RPMI8226 (cell line): ENCODE data around the gene PRRT3.
"Not testable (repeated sequence)": the region's sequence is repeated elsewhere in the genome, so short reads cannot be mapped to it uniquely, and the experiment has no call there.

Experiments used
- DNase-seq: peaks from one replicate; pipeline ENCODE4 v3.0.0-alpha.2; 2015

PRRT3 gene

DNA sequence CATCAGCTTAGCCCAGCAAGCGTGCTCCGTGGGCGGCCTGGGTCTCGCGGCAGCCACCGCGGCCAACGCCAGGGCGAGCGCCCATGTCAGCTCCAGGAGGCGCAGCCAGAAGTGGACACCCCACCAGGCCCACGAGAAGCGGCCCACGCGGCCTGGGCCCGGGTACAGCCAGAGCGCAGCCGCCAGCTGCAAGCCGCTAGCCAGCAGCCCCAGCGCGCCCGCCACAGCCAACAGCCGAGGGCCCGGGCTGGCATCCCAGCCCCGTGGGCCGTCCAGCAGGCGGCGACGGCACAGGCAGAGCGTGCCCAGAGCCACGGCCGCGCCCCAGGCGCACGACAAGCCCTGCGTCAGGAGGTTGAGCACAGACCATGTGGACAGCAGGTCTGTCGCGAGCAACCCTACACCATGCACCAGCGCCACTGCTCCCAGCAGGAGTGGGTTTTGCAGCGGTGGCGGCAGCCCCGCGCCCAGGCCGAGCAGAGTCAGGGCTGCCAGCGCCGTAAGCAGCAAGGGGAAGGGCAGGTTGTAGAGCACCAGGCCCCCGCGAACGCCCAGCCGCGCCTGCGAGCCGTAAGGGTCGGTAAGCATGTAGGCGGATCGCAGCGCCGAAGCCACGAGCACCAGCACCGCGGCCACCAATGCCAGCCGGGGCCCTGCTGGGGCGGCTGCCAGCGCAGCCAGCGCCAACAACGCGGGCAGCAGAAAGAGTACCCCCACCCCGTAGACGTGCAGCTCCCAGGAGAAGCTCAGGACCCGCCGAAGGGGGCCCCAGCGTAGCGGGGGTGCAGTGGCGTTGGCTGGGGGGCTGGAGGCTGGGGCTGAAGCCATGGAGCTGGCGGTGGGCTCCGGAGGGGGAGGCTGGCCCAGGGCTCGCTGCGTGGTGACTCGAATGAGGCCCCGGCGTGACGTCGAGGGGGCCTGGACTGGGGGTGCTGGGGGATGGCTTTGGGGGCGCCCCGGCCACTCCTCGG is 4.9 kb downstream of the PRRT3 start:
- DNase-seq: no peak

DNA sequence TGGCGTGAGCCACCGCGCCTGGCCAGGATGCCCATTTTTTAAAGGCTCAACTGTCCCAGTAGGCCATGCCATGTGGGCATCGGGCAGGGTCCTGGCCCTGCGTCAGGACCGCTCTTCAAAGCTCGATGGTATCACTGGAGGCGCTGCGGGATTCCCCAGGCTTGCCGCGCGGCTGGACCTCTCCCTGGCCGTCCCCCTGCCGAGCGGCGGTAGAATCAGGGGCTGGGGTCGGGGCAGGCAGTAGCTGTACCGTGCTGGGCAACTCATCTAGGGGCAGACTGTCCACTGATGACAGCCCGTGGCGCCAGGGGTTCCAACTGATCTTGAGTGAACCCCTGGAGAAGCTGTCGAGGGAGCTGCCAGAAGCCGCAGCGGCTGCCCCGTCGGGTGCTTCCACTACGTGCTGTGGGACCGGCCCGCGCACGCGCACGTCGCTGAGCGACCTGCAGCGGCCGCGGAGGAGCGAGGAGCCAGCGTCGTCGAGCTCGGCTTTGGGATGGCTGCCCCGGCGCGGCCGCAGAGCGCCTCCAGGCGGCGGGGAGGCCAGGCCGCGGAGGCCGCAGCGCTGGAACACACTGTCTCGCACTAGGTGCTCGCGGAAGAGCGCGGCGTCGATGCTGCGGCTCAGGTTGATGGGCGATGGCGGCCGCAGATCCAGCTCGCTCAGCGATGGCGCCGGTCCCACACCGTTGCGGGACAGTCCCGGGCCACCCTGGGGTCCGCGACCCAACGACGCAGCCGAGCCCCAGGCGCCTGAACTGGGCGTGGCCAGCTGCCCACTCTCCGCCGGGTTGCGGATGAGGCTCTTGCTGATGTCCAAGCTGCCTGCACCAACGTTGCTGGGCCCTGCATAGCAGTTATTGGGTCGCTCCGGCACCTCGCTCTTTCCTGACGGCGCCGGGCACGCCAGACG is 5.8 kb downstream of the PRRT3 start:
- DNase-seq: peak; percentile 79

- DNase-seq: no peak
These were observed 6.8 kb downstream of the PRRT3 start for GRCh38 chr3:9945358-9945757.

DNA sequence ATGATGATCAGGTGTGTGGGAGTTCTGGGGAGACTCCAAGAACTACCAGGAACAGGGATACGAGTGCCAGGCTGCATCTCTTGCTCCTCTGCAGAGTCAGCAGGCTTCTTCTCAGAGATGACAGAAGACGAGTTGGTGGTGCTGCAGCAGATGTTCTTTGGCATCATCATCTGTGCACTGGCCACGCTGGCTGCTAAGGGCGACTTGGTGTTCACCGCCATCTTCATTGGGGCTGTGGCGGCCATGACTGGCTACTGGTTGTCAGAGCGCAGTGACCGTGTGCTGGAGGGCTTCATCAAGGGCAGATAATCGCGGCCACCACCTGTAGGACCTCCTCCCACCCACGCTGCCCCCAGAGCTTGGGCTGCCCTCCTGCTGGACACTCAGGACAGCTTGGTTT is 7.9 kb downstream of the PRRT3 start:
- DNase-seq: no peak

- DNase-seq: no peak
These were observed 9.1 kb downstream of the PRRT3 start for GRCh38 chr3:9942934-9943690.

DNA sequence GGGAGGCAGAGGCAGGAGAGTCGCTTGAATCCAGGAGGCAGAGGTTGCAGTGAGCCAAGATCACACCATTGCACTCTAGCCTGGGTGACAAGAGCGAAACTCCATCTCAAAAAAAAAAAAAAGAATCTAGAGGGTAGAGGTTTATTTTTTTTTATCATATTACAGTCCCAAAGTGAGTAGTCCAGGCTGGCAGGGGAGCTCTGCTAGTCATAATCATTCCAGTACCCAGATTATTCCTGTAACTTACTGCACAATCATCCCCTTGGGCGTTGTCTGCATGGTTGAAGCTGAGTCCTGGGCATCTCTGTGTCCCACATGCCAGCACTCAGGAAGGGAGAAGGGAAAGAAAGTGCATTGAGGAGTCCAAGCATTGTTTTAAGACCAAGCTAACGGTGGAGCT is 10.0 kb downstream of the PRRT3 start:
- no peak for DNase-seq

DNA sequence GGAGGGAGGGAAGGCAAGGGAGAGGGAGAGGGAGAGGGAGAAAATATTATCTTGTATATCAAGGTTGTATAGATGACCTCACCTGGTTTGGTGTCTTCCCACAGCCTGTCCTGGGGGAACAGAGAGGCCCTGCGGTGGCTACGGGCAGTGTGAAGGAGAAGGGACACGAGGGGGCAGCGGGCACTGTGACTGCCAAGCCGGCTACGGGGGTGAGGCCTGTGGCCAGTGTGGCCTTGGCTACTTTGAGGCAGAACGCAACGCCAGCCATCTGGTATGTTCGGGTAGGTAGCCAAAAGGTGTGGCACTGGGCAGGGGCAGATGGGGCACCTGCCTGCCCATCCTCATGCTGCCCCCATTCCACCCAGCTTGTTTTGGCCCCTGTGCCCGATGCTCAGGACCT is 11.5 kb downstream of the PRRT3 start:
- no peak for DNase-seq

- DNase-seq: not testable (repeated sequence)
These were observed 12.3 kb downstream of the PRRT3 start for GRCh38 chr3:9939906-9940305.

GRCh38 chr3:9938966-9939365 is 13.2 kb downstream of the PRRT3 start:
- DNase-seq: no peak

DNA sequence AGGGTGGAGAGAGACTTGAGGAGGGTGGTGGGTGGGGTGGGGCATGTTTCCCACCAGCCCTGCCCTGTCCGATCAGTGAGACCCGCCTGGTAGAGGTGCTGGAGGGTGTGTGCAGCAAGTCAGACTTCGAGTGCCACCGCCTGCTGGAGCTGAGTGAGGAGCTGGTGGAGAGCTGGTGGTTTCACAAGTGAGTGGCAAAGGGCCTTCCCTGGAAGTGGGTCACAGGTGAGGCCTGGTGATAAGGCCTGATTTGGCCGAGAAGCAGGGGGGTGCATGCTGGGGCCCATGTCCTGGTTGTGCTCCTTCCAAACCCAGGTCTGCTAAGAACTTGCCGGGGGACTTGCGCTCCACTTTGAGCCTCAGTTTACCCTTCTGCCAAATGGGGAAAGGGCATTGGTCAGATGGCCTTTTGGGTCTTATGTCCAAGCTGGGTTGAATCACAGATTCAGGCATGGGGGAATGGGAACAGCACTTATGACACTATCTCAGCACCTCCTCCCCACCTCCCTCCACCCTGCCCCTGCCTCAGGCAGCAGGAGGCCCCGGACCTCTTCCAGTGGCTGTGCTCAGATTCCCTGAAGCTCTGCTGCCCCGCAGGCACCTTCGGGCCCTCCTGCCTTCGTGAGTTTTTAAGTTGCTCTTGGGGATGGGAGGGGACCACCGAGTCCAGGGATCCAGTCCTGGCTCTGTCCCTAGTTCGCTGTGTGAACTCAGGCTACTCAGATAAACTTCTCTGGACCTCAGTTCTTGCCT is 14.5 kb downstream of the PRRT3 start:
- DNase-seq: no peak

DNA sequence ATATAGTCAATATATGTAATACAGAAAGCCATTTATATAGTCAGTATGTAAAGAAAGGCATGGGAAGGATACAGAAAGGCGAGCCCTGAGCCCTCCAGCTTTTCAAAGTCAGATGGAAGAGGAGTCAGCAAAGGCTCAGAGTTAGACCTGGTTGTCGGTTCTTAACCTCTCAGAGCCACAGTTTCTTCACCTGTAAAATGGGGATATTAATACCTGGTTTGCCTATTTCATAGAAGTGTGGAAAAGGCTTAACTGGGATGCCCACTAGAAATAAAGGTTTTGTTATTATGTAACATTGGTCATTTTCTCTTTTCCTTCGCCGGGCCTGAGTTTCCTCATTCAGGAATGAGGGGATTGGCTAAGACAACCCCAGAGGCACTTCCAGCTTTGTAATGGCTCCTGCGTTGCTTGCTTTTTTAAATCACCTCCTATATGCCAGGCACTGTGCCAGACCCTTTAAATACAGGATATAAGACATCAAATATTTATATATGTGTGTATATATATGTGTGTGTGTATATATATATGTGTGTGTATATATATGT is 16.2 kb downstream of the PRRT3 start:
- no peak for DNase-seq

DNA sequence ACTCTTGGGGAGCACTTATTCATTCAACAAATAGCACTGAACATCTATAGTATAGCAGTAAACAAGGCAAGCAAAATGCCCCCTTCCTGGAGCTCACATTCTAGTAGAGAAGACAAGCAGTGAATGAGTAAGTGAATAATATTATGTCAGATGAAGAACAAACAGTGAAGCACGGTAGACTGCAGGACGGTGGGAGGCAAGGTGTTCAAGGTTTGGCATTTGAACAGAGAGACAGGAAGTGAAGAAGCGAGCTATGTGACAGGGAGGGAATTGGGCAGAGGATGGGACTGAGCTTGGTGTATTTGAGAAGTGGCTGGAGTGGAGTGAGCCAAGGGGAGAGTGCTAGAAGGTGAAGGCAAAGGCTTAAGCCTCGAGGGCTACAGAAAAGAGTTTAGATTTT is 17.2 kb downstream of the PRRT3 start:
- no peak for DNase-seq

GRCh38 chr3:9934235-9934621 is 18.0 kb downstream of the PRRT3 start:
- peak; percentile 49 for DNase-seq

DNA sequence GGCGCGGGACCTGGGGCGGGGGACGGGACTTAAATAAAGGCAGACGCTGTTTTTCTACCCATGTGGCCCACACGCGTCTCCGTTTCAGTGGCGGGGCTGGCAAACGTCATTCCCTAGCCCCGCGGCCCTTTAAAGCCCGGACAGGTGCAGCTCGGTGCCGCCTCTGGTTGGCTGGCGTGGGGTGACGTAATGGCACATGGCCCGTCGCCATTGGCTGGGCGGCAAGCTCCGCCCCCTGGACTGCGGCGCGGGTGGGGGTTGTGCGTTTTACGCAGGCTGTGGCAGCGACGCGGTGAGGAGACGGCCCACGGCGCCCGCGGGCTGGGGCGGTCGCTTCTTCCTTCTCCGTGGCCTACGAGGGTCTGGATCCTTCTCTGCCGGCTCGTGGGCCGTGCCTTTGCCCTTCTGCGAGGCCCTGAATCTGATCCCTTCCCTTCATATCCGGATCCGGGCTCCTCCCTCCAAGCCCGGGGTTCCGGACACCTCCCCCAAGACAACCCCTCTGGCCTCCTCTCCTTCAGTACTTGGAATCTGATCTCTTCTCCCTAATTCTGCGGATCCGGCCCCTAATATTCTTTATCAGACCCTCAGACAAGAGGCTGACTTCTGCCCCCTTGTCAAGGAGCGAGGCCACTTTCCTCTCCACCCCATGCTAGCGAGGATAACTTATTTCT is 18.5 kb downstream of the PRRT3 start, which contains the start of gene CRELD1:
Gene CRELD1, plus strand, starts transcription at position 274 of the 674 bp plus-strand sequence. CDS start 605 bp downstream, outside the sequence.
- DNase-seq: peak; percentile 97

DNA sequence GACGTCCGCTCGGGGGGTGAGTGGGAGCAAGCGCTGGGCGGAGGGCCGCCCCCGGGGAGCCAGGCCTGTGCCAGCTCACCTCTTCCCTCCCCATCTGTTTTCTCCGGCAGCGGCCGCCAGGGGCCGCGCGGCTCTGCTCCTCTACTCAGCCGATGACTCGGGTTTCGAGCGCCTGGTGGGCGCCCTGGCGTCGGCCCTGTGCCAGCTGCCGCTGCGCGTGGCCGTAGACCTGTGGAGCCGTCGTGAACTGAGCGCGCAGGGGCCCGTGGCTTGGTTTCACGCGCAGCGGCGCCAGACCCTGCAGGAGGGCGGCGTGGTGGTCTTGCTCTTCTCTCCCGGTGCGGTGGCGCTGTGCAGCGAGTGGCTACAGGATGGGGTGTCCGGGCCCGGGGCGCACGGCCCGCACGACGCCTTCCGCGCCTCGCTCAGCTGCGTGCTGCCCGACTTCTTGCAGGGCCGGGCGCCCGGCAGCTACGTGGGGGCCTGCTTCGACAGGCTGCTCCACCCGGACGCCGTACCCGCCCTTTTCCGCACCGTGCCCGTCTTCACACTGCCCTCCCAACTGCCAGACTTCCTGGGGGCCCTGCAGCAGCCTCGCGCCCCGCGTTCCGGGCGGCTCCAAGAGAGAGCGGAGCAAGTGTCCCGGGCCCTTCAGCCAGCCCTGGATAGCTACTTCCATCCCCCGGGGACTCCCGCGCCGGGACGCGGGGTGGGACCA is 19.2 kb downstream of the PRRT3 start:
- DNase-seq: peak; percentile 91

DNA sequence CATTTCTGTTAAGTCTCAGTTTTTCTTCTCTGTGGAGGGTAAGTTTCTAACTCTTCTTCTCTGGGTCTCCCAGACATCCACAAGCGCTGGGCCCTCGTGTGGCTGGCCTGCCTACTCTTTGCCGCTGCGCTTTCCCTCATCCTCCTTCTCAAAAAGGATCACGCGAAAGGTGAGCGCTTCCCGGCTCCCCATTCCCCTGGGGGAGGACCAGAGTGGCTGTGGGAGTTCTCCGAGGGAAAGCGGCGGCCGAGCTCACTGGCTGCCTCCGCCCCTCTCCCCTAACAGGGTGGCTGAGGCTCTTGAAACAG is 19.7 kb downstream of the PRRT3 start:
- DNase-seq: no peak

GRCh38 chr3:9930804-9931418 is 21.3 kb downstream of the PRRT3 start:
- DNase-seq: peak; percentile 17

GRCh38 chr3:9928158-9928557 is 24.1 kb downstream of the PRRT3 start:
- no peak for DNase-seq

- DNase-seq: no peak
These were observed 33.8 kb downstream of the PRRT3 start for GRCh38 chr3:9918261-9919038.
